ENCODE measurements around the gene ZBTB43. TPM values are rescaled to one million over a fixed set of nuclear protein-coding genes. Genes with fewer than 3 reads are reported as not detected.

ZBTB43 gene
- total and polyA plus RNA-seq, 10 of the 15 experiments (the other 5 are each of a cell fraction or from before 2014, with no cell fraction given): 2.4 to 19.3 (median 8.7) TPM

GRCh38 chr9:126802318-126803059, 2.4 kb upstream of the ZBTB43 start:
- intact Hi-C loops (cut with micrococcal nuclease; ENCODE audit: unreplicated experiment): no loop called here
- ChIA-PET CTCF (interaction anchor here (1.5 kb wide), 1 partner anchor 96 kb away, joined by 5 read pairs; no protein-coding TSS in a partner anchor), RAD21 (ENCODE audit: unreplicated experiment) (no interaction called here), SMC1A (ENCODE audit: uncharacterized antibody, unreplicated experiment) (interaction anchor here (1.6 kb wide), 1 partner anchor 18 kb away, joined by 4 read pairs; no protein-coding TSS in a partner anchor), POLR2A (no interaction called here)
- no peak for DNase-seq (ENCODE audit: low read depth, low spot score)
- Histone ChIP-seq H3K4me2 (ENCODE audit: control insufficient read depth, insufficient read depth) (no peak overlapping the region), H3K36me3 (ENCODE audit: control insufficient read depth in 2 of 2, insufficient read depth in 2 of 2, low read length in 1 of 2) (no peaks in the 10 kb centered on the region), H3K4me3 (no peak overlapping the region), H3K79me2 (ENCODE audit: control insufficient read depth, insufficient read depth, low read length) (peaks cover 26% of the 10 kb centered on the region), H2AFZ (ENCODE audit: control insufficient read depth, low read depth, low read length) (no peak overlapping the region), H3K27ac (ENCODE audit: control insufficient read depth, insufficient read depth) (no peak overlapping the region), H3K9me3 (replicated peaks; ENCODE audit: control insufficient read depth, insufficient read depth, low read length) (no peaks in the 10 kb centered on the region), H3K9ac (ENCODE audit: control insufficient read depth, insufficient read depth, low read length) (no peak overlapping the region), H3K4me1 (ENCODE audit: control insufficient read depth, insufficient read depth, low read length) (no peaks in the 10 kb centered on the region), H3K27me3 (replicated peaks in 1 of 2; ENCODE audit: control insufficient read depth in 2 of 2, insufficient read depth in 2 of 2, low read length in 1 of 2) (no peaks in the 10 kb centered on the region), H4K20me1 (ENCODE audit: control insufficient read depth, insufficient read depth) (no peaks in the 10 kb centered on the region)
- ATAC-seq: no peak
- no peak for TF ChIP-seq NFYA (IDR thresholded peaks at IDR 0.05; ENCODE audit: borderline replicate concordance, low read depth, low read length)
- no peak for TF ChIP-seq ZBED1 (IDR thresholded peaks at IDR 0.05; ENCODE audit: borderline replicate concordance)
- TF ChIP-seq USF1 (IDR thresholded peaks at IDR 0.05; ENCODE audit: borderline replicate concordance, extremely low read length, insufficient read depth, low read depth, low read length): no peak
- TF ChIP-seq RCOR1 (conservative IDR thresholded peaks at IDR 0.05; ENCODE audit: low read depth, low read length): no peak
- no peak for TF ChIP-seq USF2 (IDR thresholded peaks at IDR 0.05; ENCODE audit: borderline replicate concordance, low read depth, low read length)
- TF ChIP-seq NKRF (conservative IDR thresholded peaks at IDR 0.05): no peak
- TF ChIP-seq EP300 (IDR thresholded peaks at IDR 0.05; ENCODE audit: borderline replicate concordance in 1 of 2, control insufficient read depth in 1 of 2, low read depth in 2 of 2, low read length in 2 of 2): no peak
- TF ChIP-seq CHD4 (IDR thresholded peaks at IDR 0.05): no peak
- in situ Hi-C loops (cut with MboI): no loop called here
- no peak for FAIRE-seq
- no TSS peak for BruUV-seq (replicated peaks)
- 22% methylated on average over 8 of the region's 8 CpGs for WGBS (ENCODE audit: insufficient coverage, insufficient replicate concordance, low lambda C conversion rate, missing lambda C conversion rate)
